HG03025 (cell line): ENCODE data around the gene MAPK7.

Source experiments
- ATAC-seq: cut with Tn5 transposase; IDR thresholded peaks from one replicate; pipeline ENCODE4 v1.9.1; 2021; ENCODE audit warnings: mild to moderate bottlenecking, moderate library complexity; ENCODE audit not compliant: unreplicated experiment, low FRiP score

Gene MAPK7

GRCh38 chr17:19391432-19391831, 13.1 kb downstream of the MAPK7 start:
- no peak for ATAC-seq

DNA sequence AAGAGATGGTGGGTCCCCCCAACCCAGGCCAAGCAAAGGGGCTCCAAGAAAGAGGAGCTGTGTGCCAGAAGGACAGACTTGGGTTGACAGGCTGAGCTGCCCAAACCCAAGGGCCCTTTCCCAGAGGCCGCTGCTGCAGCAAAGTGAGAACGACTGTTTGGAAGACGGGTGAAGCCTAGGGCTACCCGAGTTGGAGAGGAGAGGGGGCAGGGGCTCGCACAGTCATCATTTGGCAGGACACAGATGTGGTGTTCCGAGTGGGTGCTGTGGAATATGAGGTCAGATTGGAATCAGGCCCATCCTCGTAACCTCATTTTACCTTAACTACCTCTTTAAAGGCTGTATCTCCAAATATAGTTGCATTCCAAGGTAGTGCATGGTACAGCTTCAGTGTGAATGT, 14.0 kb downstream of the MAPK7 start:
- ATAC-seq: no peak

- ATAC-seq: no peak
Measured at GRCh38 chr17:19397556-19398041, 19.3 kb downstream of the MAPK7 start.

DNA sequence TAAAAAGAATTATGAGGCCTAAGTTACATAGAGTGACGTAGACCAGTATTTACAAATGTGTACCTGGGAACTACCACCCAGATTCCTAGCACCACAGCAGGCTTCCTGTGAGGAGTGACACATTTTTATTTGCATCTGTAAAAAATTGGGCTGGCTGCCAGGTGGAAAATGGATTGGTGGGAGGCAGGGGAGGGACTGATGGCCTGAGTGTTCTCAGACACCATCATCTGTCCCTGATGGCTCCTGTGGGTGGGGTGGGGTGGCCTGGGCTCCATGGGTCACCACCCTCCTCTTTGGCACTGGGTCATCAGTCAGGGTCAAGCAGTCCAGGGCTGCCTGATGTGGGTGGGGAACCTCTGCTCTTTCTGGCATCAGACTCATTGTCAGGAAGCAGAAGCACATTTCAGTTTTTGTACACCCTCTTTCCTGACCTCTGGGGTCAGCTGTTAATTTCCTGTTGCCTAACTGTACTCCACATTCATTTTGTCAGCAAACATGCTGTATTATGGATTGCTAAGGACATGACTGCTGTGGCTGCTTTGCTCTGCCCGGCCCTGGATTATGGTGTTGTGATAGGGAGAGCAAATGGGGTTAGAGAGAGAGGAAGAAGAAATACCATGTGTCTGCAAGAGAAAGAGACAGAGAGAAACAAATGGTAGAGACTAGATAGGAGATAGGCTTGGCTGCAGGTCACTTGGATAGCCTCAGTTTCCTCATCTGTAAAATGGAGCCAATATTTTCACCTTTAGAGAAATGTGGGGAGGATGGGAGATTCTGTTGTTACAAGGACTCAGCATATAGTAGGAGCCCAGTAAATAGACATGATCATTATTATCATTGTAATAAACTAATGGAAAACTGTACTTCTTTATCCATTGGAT, 20.2 kb downstream of the MAPK7 start:
- no peak for ATAC-seq

GRCh38 chr17:19399750-19400450, 21.6 kb downstream of the MAPK7 start:
- ATAC-seq: no peak

GRCh38 chr17:19401321-19402010, 23.2 kb downstream of the MAPK7 start:
- no peak for ATAC-seq

GRCh38 chr17:19402171-19402570, 23.9 kb downstream of the MAPK7 start:
- no peak for ATAC-seq

GRCh38 chr17:19403021-19403420, 24.7 kb downstream of the MAPK7 start:
- ATAC-seq: no peak

DNA sequence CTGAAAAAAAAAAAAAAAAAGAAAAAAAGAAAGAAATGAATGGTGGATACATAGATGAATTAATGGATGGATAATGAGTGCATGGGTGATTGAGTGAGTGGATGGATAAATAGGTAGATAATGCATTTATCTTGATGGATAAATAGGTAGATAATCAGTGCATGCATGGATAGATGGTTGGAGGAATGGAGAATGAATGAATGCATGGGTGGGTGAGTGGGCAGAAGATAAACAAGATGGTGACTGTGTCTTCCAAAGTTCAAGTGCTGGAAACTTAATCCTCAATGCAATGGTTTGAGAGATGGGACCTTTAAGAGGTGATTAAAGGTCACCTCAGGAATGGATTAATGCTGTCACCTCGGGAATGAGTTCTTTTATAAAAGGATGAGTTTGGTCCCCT, 26.0 kb downstream of the MAPK7 start:
- no peak for ATAC-seq

DNA sequence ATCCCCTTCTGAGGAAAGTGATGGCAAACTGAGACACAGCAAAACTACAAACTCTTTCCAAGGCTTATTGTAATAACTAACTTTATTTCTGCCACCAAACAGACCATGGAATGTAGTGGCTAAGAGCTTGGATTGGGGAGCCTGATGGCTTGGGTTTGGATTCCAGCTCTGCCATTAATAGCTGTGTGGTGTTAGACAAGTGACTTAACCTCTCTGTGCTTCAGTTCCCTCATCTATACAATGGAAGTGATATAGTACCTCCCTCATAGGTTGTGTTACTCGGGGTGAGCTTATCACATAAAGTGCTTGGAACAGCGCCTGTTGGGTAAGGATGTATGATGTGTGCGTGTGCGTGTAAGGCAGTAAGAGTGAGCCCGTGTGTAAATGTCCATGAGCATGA, 26.8 kb downstream of the MAPK7 start:
- no peak for ATAC-seq

DNA sequence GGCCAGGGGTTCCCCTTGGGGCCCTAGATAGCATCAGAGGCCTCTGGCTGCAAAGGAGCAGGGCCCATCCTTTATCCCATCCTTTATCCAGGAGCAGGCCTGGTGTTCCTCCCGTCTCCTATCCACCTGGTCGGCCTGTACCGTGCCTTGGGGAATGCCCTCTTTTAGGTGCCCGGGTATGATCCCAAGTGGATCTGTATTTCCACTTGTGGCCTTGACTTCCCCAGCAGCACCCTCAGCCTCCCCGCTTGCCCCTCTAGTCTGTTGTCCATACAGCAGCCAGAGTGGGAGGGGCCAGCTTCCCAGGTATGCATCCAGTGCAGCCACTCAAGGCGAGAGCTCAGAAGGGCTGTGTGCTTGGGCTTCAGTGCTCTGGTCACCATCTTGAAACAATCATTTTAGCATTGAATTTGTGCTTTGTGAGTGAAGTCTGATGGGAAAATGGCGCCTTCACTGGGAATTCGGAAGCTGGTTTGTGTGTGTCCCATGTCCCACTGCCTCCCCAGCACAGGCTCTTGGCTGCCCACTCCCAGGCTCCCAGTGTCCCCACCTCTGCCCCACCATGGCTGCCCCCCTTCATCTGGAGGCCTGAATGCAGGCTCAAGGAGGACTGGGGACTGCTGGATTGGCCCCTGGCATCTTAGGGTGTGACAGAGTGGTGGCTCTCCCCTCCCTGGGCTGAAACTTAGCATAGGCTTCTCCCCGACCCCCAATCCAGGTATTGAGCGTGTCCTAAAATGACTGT, 29.5 kb downstream of the MAPK7 start:
- ATAC-seq: no peak

- ATAC-seq: no peak
Measured at GRCh38 chr17:19408346-19408710, 30.0 kb downstream of the MAPK7 start.

GRCh38 chr17:19409066-19409465, 30.8 kb downstream of the MAPK7 start:
- no peak for ATAC-seq

GRCh38 chr17:19409509-19409908, 31.2 kb downstream of the MAPK7 start:
- ATAC-seq: no peak

DNA sequence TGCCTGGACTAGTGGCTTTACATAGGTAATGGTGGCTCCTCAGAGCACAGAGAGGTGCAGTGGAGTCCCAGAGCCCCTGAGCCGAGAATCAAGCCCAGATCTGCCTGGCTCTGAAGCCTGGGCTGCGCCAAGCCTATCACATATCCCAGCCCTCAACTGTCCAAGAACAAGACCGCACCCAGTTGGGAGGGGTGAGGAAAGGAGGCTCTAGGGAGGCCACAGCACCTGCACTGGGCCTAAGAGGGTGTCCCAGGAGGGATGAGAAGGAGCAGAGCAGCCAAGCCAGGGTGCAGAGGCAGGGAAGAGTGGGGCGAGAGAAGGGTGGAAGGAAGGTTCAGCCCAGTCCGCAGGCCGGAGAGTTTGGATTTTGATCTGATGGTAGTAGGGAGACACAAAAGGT, 31.8 kb downstream of the MAPK7 start:
- ATAC-seq: no peak

DNA sequence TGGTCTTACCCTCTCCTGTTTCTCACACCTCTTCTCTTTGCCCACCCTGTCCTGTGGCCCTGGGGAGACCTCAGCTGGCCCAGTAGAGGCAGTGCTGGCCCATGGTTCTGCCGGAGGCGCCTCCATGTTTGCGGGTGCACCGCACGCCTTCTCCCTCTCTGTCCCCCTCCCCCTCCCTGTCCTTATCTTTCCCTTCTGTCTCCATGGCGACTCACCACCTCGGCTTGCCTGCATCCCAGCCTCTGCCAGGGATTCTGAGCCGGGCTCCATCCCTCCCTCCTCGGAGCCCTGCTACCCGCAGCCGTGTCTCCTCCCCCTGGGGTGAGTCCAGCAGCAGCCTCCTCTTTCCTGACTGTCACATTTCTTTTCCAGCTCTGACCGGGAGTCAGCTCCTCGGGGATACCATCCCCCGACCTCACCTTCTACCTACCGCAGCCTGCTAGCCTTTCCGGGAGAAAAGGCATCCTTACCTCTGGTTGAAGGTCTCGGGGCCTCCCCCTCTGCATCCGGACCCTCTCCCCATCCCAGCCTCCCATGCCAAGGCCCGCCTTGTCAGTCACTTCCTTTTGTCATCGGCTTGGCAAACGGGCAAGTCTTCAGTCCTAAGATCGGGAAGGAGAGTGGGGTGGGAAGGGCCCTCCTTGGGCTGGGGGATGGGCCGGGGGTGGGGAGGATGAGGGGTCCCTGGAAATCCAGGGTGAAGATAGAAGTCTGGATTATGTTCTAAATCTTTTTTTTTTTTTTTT, 32.8 kb downstream of the MAPK7 start, which contains the start of gene RNF112:
Gene RNF112, plus strand, starts transcription at position 358 of the 746 bp plus-strand sequence. Its CDS starts 177 bp downstream, at position 535.
- no peak for ATAC-seq

DNA sequence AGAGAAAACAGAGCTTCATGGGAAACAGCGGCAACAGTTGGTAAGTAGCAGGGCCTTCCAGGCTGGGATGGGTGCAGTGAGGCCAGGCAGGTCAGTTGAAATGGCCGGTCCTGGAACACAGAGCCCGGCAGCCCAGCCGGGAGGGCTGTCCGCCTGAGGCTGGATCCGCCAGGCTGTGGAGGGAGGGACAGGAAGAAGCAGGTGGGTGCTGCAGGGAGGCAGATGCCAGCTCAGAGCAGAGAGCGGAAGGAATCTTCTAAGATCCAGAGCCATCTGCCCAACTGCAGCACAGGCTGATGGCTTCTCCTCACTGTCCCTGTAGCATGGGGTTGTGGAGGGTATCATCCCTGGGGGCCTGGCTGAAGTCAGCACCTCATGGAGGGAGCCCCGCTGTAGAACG, 33.3 kb downstream of the MAPK7 start:
- no peak for ATAC-seq

GRCh38 chr17:19412510-19412909, 34.2 kb downstream of the MAPK7 start:
- ATAC-seq: no peak

DNA sequence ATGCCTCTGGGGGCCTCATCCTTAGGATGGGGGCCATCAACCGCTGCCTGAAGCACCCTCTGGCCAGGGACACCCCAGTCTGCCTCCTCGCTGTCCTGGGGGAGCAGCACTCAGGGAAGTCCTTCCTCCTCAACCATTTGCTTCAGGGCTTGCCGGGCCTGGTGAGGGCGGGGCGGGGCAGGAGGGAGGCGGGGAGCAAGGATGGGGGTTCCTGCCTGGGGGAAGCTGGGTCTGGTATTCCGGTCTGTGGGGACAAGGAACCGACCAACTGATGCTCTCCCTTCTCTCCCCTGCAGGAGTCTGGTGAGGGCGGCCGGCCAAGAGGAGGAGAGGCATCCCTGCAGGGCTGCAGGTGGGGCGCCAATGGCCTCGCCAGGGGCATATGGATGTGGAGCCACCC, 34.7 kb downstream of the MAPK7 start:
- ATAC-seq: no peak

DNA sequence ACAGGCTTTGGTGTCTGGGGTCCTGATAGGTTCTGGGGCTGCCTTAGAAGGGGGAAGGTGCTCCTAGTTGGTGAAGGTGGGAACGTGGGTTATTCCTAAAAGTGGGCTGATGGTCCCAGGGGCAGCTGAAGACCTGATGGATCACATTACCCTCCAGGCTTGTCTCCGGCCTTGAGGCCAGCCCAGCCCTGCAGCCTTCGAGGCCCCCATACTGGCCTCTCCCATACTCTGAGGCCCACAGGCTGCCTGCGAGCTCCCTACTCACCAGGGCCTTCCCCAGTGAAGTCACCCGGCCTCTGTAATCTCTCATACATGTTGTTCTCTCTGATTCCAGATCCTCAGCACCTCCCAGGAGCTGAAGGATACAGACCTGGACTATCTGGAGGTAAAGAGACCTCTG, 35.5 kb downstream of the MAPK7 start:
- ATAC-seq: no peak
